NCI-H2107 (cell line): ENCODE data around the gene MUSK.

Experiments
- DNase-seq: peaks from one replicate; lab custom pipeline; 2025; lab: John Stamatoyannopoulos, UW

Gene MUSK

DNA sequence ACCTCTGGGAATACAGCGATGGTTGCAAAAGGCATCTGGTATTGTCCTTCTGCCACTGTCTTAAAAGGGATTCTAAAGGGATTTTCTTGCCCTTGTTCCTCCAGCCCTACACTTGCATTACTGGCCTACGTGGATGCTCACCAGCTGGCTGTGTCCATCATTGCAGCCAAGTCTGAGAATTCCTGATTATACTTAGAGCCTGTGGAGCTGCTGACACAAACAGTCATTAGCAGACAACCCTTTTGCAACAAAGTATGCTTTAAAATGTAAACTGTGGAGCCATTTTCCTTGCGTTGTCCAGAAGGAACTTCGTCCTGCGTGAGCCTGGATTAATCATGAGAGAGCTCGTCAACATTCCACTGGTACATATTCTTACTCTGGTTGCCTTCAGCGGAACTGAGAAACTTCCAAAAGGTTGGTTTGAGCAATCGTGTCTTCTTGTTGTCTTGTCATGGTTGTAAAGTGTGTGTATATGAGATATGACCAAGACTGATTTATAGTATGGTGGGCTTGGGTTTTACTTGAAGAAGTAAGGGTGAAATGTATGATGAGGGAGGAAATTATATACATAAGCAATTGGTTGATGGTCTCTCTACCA, at the start of gene MUSK:
Gene MUSK, plus strand, starts transcription at position 222 of the 598 bp plus-strand sequence. Its CDS starts 114 bp downstream, at position 336.
- no peak for DNase-seq

DNA sequence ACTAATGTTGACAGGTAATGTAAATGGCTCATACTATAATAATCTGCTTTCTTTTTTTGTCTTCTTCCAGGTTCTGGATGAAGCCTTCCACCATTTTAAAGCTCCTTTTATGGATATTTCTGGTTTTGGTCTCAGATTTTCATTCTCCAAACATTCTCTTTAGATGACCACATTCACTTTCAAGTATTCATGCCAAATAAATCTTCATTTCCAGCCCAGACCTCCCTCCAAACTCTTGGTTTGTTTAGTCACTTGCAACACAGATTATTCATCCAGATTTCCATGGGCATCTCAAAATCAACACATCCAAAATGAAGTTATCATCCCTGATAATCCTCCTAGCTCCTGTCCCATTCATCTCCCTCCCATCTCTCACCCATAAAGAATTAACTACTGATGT, 48.8 kb upstream of the MUSK start:
- DNase-seq: no peak

DNA sequence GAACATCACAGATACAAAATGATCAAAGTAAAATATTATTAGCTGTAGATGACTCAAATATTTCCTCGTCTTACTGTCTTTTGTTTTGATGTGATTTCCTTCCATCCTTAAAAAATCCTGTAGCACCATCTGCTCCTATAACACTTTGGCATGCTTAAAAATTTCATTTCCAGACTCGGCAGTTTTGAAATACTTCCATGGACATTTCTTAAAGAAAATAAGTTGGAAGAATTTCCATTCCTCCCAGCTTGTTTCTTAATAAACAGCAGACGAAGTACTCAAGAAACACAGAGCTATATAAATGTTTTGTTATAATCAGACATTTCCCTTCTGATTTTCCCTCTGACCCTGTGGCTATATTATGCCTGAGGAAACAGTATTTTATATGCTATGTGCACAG, 47.9 kb upstream of the MUSK start:
- DNase-seq: no peak

DNA sequence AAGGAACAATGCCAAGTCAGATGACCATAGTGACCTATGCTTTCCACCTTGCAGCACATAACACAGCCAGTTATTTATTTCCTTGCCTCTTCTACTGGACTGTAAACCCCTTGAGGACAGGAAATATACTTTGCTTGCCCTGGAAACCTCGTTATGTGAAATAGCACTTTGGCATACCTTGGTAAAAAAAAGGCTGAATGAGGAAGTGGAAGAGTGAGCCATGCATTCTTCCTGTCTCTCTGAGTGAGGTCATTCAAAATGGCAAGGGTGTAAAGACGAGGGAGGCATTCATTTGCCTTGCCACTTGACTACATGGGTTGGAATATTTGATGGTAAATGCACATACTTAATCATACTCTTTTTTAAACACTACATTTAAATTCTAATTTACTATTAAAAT, 46.2 kb upstream of the MUSK start:
- no peak for DNase-seq

DNA sequence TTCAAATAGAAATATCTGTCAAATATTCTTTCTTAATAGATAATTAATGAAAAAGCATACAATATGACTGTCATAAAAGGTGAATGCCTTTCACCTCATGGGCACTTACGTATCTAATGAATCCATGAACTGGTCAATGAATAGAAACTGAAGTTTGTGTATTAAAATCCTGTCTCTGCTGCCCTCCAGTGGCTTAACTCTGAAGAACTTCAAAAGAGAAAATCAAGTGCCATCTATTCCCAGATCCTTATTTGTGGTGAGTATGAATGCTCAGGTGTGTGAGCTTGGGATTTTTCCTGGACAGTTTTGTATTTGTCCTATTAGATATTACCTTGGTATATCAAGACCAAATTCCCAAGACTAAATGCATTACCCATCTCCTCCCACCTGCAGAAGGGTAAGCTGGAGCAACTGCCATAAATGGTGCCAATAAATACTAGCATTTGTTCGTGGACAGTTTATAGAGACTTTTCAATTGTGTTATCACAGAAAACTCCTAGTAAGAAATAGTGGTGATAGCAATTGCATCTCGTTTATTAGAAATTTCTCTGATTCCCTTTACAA, 45.0 kb upstream of the MUSK start:
- peak; percentile 7 for DNase-seq

DNA sequence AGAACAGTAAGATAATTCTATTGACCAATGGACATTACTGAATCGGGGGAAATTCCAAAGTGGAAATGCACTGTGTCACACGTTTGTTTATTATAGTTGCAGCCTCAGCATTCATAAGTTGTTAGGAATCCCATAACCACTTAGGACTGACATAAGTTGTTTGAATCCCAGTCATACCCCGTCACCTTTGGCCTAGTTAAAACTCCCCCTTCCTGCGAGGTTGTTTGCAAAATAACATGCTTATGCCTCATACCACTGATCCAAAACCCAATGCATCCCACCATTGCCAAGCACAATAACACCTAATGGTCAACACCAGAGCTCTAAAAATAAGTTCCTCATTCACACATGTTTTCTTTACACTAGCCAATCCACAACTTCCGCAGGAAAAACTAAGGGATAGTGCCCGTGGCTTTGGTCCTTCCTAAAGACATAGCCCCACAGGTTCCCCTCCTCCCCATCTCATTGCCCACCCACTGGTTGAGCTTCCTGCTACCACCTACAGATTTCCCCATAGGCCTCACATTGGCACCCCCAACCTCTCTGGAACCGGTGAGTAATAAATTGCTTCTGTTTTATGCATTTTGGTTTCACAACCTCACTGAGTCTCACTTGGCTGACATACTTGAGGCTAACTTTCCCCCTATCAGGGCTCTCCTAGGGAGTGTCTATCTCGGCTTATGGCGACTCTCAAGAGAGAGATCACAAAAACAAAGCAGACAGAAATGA, 42.3 kb upstream of the MUSK start:
- no peak for DNase-seq

DNA sequence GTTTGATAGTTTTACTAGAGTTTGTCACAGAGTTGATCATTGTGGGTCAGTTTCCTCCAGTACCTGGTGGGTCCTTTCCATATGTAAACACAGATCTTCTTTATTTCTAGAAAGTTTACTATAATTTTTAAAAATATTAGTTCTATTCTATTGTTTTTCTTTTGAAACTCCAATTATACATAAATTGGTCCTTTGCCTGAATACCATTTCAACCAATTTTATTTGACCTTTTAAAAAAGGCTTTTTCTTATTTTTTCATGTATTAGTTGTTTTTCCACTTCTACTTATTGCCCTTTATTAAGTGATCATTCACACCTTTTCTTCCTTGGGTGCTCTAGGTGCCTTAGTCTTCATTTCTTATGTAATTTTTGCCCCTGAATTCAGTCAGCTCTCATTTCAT, 33.0 kb upstream of the MUSK start:
- DNase-seq: no peak

DNA sequence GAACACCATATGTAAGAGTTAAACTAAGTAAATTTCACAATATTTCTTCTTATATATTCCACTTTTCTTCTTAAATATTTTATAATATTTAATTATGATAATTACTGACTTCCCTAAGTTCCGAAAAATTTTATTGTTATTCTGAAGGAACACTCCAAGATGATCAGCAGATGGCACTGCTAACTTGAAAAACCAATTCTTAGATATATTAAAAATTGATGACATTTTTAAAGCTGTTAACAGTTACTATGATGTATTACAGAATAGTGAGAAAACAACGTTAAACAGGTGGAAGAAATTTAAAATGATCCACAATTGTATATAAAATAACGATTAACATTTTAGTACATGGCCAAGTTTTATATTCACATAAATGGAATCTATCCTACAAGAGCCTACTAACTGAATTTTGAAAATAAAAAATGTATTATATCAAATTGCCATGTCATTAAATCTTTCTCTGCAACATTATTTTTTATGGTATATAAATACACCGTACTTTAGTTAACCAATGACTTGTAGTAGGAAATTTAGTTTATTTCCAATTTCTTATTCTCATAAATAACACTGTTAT, 30.1 kb upstream of the MUSK start:
- DNase-seq: no peak

DNA sequence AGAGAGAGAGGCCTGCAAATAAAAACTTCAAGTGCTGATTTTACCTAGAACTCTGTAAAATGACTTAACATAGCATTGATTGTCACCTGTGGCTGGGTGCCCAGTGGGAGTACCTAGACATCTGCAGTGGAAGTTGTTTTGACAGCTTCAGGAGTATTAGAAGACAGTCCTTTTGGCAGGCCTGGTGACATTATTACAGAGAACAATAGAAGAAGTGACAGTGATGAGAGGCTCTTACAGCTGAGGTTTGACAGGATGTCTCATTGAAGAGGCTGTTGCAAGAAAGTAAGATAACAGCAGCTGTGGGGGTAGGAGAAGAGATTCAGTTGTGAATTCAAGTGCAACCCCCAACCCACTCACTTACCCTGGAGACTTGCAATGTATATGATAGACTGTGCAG, 27.9 kb upstream of the MUSK start:
- no peak for DNase-seq

DNA sequence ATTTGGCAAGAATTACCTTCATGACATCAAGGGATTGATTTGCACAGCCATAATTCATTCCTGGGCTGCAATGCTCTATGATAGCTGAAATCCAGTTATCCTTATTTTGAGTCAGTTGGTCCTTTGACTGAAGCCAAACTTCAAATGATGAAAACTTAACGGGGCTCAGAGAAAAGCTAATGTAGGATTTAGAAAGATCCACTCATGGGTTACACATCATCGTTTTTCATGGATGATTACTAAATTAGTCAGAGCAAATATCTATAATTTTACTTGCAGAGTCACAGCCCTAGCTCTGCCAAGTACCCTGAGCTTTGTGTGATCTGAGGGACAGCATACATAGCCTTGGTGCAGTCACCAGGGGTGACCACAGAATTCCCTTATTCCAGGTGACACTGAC, 27.3 kb upstream of the MUSK start:
- no peak for DNase-seq

DNA sequence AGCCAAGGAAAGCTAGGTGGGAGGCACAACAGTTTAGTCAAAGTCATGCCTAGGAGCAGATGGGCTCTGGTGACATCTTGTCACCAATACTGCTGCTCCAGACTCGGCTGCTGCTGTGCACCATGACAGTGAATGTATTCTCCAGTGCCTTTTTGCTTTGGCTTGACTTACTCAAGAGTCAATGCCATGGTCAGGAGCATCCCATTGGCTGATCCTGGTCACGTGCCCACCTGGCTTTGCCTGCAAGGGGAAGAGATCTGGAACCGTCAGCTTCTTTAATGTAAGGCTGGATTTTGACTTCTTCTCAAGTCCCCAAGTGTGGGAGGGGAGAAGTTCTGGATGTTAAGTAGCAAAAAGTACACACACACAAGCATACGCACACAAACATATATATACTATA, 19.9 kb upstream of the MUSK start:
- DNase-seq: no peak

DNA sequence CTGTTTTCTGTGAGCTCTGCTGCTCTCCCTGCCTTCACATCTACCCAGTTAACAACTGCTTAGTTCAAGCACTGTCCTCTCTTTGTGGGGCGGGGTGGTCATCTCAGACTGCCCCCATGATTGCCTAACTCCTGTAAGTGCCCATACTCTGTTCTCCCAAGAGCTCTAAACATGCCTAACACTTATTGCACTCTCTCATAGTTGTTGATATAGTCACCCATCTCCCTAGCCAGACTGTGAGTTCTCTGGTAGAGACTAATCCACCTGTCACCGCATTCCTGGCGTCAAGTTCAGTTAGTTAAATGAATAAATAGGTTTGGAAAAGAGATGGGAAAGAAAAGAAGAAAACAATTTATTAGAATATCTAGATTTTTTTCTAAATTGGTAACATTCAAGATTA, 18.3 kb upstream of the MUSK start:
- DNase-seq: no peak

DNA sequence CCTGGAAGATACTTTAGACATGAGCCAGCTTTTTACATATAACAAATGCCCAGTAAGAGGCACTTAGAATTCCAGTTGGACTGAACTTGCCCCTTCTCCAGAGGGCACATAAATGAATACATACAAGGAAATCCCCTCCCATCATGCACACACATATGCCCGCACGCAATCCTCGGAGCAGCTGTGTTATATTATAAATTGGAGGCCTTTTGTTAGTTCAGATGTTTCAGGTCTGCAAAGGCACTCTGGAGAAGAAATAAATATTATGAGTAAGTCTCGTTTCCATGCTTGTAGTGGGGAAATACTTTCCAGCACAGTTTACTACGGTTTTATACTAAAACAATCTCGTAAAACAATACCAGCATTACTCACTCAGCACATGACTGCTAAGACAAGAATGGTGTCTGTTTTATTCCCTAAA, 17.6 kb upstream of the MUSK start:
- no peak for DNase-seq

DNA sequence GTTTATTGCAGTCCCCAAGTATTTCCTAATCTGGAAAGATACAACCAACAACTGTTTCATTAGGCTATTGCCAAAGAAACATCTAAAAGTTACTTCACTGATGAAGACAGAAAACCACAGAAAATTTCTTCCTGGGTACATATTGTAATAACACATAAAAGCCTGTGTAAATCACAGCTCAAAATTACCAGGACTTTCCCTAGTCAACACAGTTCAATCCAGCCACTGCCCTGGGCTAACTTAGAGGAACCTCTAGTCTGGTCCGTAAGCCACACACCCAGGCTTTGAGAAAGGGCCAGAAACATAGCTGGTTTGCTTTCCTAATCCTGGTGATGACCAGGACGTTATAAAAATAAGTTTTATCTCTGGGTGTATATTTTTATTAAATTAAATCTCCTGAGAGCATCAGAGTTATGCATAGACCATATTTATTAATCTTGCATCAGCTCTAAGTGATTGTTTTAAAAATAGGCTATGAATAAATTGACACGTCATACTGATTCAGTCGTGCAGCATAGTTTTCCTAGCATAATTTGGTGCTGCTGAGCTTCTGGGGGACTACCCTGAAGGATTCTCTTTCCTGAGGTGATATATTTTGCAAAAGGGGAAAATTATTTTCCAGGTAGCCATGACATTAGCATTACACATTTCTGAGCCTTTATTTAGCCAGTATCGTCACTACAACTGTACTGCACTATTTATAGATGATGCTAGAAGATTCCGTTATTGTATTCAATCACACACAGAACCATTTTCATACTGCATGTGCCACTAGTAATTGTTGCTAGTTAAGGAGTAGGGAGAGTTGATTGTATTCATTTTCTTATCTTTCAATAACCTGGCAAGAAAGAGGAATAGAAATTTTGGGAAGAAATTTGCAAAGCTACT, 12.6 kb upstream of the MUSK start:
- DNase-seq: no peak

DNA sequence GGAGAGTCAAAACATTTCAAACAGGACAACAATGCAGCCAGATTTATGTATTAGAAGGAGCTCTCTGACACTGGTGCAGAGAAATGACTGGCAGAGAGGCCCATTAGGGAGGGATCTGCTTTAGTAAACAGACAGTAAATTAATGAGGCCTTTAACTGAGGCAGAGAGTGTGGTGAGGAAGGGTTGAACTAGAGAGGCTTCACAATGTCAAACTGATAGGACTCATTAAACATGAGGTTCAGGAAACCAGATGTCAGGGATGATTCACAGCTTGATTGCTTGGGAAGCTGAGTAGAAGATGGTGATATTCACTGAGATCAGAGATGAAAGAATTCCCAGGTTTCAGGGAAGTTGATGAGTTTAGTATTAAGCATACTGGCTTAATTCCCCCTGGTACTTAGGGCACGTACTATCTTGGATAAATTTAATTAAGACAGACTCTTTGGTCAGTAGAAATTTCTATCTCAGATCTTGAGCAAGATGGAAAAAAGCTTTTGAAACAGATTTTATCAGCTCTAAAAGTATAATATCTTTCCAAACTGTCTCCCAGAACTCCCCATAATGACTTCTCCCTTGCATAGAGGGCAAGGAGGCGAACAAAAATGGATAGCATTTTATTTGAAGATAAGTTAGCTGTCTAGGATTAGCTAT, 8.6 kb upstream of the MUSK start:
- DNase-seq: no peak

DNA sequence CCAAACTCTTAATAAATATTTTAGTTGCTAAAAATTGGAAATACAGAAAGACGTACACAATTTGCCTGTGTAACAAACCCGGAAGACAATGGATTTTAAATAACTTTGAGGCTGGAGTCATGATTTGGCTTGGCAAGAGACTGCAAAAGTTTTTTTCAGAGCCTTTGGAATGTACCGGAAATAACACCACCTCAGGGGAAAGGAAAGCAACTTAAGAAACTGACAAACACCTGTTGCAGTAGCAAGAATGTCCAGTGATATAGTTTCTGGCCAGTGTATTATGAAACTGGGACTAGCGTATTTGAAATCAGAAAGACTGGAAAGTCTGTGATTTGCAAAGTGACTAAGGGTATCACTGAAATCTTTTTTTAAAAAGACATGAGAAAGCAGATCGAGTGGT, 842 bp downstream of the MUSK start:
- DNase-seq: no peak

DNA sequence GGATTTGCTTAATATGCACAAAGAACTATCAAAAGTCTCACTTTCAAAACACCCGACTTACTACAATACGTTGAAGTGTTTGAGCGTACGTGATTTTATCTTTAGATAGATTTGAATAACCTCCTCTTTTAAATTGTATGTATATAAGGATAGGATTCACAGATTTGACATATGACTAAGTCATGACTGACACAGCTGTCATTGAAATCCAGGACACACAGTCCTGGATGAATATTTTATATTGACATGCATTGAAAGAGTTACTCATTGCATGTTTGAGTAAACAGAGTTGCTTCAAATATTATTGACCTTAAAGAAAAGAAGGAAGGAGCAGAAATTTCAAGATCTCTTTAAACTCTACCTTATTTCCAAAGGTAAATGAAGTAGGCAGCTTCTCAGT, 3.3 kb downstream of the MUSK start:
- DNase-seq: no peak

DNA sequence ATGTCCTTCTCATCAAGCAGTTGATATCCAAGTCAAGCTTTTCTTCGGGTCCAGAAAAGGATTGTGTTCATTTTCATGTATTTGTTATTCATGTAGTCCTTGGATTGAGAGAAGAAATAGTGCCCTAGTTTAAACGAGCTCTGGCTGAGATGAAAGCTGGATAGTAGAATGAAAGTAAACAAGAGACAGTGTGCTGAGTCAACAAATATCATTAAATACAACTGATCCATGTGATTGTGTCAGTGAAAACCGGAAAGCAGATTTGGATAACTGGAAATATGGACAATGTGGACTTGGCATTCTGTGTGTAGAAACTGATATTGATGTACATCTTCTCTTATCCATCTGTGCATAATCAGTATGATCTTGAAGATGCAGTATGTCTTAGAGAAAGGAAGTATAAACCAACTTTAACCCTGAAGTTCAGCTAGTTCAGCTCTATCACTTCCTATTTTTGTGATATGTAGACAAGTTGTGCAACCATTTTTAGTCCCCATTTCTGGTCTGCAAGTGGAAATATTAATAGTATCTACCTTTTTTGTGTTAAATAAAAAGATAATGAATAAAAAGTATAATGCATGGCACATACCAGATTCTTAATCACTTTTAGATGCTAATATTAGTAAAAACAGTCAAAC, 4.4 kb downstream of the MUSK start:
- DNase-seq: no peak

DNA sequence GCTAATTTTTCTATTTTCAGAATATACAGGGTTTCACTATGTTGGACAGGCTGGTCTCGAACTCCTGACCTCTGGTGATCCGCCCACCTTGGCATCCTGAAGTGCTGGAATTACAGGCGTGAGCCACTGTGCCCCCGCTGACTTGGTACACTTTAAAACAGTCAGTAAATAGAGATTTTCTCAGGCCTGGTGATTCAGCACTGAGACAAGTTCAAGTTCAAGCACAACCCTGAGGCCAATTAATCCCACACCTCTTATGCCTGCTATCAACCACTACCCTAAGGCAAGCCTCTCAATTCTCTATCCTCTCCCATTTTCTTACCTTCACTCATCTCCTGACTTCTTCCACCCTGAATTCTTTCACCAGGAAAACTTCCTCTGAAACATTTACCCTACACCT, 18.9 kb downstream of the MUSK start:
- DNase-seq: no peak

DNA sequence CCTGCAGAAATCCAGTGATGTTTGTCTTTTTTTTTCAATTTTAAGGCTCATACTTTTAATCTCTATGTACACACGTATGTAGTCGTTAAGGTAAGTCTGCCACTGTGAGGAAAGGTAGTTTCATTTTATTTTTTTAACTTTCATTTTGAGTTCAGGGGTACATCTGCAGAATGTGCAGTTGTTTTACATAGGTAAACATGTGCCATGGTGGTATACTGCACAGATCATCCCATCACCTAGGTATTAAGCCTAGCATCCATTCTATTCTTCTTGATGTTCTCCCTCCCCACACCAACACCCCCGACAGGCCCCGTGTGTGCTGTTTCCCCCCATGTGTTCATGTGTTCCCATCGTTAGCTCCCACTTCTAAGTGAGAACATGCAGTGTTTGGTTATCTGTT, 19.7 kb downstream of the MUSK start:
- no peak for DNase-seq

DNA sequence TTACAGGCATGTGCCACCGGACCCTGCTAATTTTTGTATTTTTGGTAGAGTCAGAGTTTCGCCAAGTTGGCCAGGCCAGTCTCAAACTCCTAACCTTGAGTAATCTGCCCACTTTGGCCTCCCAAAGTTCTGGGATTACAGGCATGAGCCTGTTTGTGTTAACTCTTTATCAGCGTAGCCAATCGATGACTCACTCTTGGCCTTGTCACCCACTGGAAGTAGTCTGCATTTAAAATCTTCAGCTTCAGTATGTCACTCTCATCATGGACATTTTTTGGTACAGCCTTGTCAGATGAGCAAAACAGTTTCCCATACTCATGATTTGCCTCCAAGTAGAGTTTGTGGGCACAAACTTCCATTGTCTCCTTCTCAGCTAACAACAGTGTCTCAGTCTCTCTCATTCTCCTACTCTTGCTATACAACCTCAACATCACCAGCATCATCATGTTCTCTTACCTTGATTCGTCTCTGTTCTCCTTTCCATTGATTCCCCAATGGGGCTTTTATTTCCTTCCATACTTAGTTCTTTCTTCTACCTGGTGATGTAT, 22.5 kb downstream of the MUSK start:
- DNase-seq: no peak
